HG03159 (cell line): ENCODE results near the gene TBR1.

ENCODE experiments used
- ATAC-seq: cut with Tn5 transposase; IDR thresholded peaks from one replicate; pipeline ENCODE4 v1.9.1; 2021; ENCODE audit warnings: mild to moderate bottlenecking, moderate library complexity; ENCODE audit not compliant: unreplicated experiment

The TBR1 gene

DNA sequence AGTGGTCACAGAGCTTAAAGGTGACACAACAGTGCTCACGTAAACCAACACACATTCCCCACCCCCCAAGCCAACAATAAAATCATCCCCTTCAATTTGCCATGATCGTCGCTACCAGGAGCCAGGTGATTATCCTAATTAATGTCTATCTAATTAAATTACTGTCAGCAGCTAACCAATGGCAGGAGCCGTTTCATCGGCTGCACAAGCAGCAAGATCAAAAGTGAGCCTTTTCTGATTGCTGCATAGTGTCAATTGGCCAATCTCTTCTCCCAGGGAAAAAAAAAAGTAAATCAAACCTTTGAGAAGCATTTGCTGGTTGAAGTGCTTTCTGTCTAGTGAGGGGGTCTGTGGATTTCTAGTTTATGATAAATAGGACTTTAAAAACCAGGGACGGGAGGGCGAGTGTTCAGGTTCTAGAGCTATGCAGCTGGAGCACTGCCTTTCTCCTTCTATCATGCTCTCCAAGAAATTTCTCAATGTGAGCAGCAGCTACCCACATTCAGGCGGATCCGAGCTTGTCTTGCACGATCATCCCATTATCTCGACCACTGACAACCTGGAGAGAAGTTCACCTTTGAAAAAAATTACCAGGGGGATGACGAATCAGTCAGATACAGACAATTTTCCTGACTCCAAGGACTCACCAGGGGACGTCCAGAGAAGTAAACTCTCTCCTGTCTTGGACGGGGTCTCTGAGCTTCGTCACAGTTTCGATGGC is at the start of gene TBR1:
Gene TBR1, plus strand, starts transcription at position 311 of the 721 bp plus-strand sequence. Its CDS starts 114 bp downstream, at position 425.
- ATAC-seq: no peak

DNA sequence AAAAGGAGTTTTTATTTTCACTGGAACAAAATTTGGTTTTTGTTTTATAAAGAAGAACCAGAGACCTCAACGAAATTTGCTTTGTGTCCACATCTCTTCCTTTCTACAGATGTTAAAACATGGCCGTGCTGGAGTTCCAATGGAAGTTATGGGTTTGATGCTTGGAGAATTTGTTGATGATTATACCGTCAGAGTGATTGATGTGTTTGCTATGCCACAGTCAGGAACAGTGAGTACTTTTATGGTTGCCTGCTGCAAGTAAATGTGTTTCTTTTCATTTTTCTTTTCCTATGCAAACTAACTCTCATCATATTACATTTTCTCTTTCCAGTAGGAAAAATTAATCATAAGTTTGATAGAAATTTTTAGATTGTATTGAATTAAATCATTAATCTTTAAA is 48.4 kb upstream of the TBR1 start:
- no peak for ATAC-seq

DNA sequence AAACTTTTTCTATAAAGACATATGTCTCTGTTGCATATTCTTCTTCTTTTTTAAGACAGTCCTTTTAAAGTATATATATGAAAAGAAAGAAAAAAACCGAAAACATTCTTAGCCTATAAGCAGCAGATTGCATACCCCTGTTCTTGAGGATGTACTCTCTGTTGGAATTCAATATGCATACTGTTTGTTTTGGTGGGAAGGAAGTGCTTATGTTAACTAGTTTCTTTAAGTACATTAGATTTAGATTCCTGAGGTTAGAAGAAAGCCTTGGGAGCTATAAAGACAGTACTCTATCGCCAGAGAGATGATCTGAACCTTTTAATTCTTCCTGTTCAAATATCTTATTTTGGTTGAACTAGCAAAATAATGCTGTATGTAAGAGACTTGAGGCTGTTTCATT is 46.8 kb upstream of the TBR1 start:
- no peak for ATAC-seq

DNA sequence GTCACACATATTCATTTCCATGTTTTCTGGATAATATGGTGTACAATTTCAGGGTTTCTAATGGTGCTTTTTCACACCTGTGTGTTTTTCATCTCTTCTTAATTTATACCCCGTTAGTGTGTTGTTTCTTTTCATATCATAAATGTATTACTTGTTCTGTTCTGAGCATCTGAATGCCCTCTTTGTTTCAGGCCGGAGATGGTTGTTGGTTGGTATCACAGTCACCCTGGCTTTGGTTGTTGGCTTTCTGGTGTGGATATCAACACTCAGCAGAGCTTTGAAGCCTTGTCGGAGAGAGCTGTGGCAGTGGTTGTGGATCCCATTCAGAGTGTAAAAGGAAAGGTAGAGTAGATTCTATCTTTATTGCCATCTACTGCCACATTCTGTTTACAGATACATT is 45.1 kb upstream of the TBR1 start:
- no peak for ATAC-seq

- no peak for ATAC-seq
These were observed 44.2 kb upstream of the TBR1 start for GRCh38 chr2:161371869-161372268.

GRCh38 chr2:161373942-161374341 is 42.2 kb upstream of the TBR1 start:
- no peak for ATAC-seq

DNA sequence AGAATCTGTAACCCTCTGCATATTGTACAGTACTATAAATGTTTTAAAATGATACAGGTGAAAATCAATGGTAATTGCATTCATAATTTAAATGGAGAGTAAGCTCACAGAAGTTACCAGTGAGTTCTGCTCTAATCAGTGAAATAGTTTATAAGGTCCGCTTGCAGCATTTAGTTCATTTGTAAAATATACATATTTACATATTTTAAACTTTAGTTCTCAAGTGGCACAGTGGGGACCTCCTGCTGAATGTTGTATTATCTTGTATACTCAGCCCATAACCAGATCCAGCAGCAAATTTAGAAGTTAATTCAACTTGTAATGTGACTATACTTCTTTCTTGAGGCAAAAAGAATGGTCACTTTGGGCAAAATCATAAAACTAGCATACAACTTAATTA is 41.7 kb upstream of the TBR1 start:
- ATAC-seq: no peak

DNA sequence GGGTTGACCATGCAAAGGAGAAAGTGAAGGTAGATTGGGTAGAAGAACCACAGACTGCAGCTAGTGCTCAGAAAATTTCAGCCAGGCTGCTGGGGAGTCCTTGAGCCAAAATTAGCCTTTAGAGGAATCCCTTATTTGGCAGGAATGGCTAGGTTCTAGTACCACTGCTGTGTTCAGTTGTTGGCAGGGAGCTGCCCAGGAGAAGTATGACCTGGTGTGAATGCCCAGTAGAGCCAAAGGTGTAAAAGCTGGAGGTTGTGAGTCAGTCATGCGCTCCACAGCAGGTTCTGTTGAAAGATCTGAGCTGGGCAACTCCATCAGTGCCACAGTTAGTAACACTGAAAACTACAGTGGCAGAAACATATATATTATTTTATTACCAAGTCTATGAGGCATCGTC is 36.4 kb upstream of the TBR1 start:
- ATAC-seq: no peak

GRCh38 chr2:161381546-161381945 is 34.6 kb upstream of the TBR1 start:
- ATAC-seq: no peak

DNA sequence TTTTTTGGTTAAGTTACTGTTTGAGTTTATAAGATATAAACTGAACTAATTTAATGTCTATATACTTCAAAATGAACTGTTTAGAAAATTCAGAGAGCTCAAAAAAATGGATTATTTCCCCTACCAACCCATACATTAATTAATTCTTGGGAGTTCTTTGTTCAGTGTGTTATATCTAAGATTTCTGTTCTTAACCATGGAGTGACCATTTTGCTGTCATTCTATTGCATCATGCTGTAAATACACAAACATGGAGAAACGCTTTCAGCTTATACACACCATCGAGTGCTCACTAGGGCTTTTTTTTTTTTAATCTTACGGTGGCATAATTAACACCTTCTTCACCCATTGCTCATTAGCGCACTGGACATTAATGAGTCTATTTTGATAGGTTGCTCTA is 33.4 kb upstream of the TBR1 start:
- no peak for ATAC-seq

- peak; percentile 78 for ATAC-seq
These were observed 31.2 kb upstream of the TBR1 start for GRCh38 chr2:161384864-161385263.

GRCh38 chr2:161386228-161386824 is 29.8 kb upstream of the TBR1 start:
- ATAC-seq: peak; percentile 59

DNA sequence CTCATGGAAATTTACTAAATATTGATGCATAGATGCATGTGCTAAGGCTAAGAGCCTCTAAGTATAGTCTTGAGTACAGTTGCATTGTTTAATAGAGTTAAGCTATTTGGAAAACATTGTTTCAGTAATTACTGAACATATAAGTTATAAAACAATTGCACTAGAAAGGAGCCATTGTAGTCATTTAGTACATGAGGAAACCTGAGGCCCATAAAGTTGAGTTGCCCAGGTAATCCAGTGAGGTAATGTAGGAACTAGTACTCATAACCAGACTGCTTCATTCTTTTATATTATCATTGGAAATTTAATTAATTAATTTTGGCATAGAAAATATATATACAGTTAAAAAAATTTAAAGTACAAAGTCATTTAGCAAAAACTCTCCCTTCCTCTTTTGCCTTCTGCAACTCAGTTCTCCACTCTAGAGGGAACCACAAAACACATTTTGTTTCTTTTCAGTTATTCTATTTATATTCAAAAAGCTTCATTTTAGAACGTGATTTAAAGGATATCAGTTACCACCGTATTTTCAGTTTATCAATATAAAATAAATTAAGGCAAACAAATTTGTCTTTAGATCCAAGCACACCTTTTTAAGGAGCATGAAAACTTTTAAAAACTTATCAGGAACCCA is 27.8 kb upstream of the TBR1 start:
- ATAC-seq: peak; percentile 34

DNA sequence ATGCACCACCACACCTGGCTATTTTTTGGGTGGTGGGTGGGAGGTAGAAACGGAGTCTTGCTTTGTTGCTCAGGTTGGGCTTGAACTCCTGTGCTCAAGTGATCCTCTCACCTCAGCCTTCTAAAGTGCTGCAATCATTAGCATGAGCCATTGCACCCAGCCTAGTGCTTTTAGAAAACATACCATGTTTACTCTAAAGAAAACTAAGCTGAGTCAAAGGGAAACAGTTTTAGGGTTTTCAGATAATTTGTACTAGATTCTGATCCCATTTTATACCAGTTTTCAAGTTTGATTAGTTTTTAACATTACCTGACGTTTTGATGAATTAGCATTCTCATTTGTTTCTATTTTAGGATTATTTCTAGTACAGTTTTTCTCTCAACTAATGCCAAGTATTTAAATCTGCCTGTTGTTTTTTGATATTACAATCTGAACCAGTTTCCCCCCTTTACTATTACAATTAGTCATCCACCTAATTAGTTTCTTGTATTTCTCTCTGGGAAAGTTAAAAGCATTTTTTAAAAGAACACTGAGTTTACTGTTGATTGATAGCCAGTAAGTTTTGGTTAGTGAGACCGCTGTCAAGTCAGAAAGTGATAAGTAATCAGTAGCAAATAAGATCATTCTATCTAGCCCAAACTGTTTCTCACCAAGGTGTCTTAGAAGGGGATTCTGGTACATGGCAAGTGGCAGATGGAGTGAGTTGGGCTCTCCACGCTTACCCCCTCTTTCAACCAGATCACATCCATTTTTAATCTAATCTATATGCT is 24.2 kb upstream of the TBR1 start:
- no peak for ATAC-seq

- ATAC-seq: no peak
These were observed 16.0 kb upstream of the TBR1 start for GRCh38 chr2:161400076-161400475.

GRCh38 chr2:161402297-161402696 is 13.8 kb upstream of the TBR1 start:
- no peak for ATAC-seq

- no peak for ATAC-seq
These were observed 9.8 kb upstream of the TBR1 start for GRCh38 chr2:161406316-161406715.

GRCh38 chr2:161407597-161407996 is 8.5 kb upstream of the TBR1 start:
- ATAC-seq: no peak

GRCh38 chr2:161409308-161409907 is 6.7 kb upstream of the TBR1 start:
- no peak for ATAC-seq

- ATAC-seq: no peak
These were observed 3.8 kb upstream of the TBR1 start for GRCh38 chr2:161412346-161412745.
